Dermis blood vessel endothelial cell (primary cell): Measurements from ENCODE around the gene BMI1. TPM values are rescaled to one million over a fixed set of nuclear protein-coding genes. Genes with fewer than 3 reads are reported as not detected.
A peak's percentile ranks its signal among the peaks of the same experiment; 100 is the strongest.

Source experiments
- DNase-seq: peaks from one replicate; pipeline ENCODE4 v3.0.0; 2010
- total RNA-seq: library from RNA; depleted of rRNA; stranded (reverse); fragments of >200 nt; gene quantifications from 2 replicates; pipeline ENCODE4 v1.2.3, GENCODE V29; 2014

BMI1 gene
- total RNA-seq, 1 donor from 2014 or later, result 49.4 TPM

GRCh38 chr10:22368981-22369380, 48.1 kb downstream of the BMI1 start:
- DNase-seq, result no peak

GRCh38 chr10:22369434-22370072, 48.7 kb downstream of the BMI1 start:
- DNase-seq, result peak; percentile 10

GRCh38 chr10:22370320-22370719, 49.4 kb downstream of the BMI1 start:
- no peak for DNase-seq

- no peak for DNase-seq
Measured at GRCh38 chr10:22372298-22372697, 51.4 kb downstream of the BMI1 start.

- no peak for DNase-seq
Measured at GRCh38 chr10:22372917-22373316, 52.0 kb downstream of the BMI1 start.

GRCh38 chr10:22374489-22375126, 53.7 kb downstream of the BMI1 start:
- DNase-seq, result peak; percentile 9

- no peak for DNase-seq
Measured at GRCh38 chr10:22379059-22379458, 58.2 kb downstream of the BMI1 start.

Other genes with a start within 250 kb of the BMI1 start
- not detected in 2 replicates for gene EBLN1, start 103.1 kb upstream of the BMI1 start, total RNA-seq
- gene COMMD3, start 4.7 kb upstream of the BMI1 start, total RNA-seq, result 29.3 and 40.0 TPM in 2 replicates
- not detected in 2 replicates for gene SPAG6, start 24.4 kb downstream of the BMI1 start, total RNA-seq